ENCODE measurements around the gene ZNF91. TPM values are rescaled to one million over a fixed set of nuclear protein-coding genes. Genes with fewer than 3 reads are reported as not detected.

The ZNF91 gene
- total and polyA plus RNA-seq, 2 donors (not counting 1 experiment from before 2014, with no cell fraction given): 10.9 to 17.8 TPM

GRCh38 chr19:23406091-23406490 lies 10.8 kb upstream of the ZNF91 start:
- no peak overlapping the region for H3K4me3 ChIP-seq (replicated peaks in 1 of 4; ENCODE audit: control extremely low read depth in 1 of 4, insufficient read depth in 1 of 4, low read depth in 3 of 4, low read length in 4 of 4)
- no peak overlapping the region for H3K4me2 ChIP-seq (ENCODE audit: extremely low read depth, insufficient read depth, low read length)
- no peaks in the 10 kb centered on the region for H3K79me2 ChIP-seq (ENCODE audit: control insufficient read depth, insufficient read depth, low read length)
- H3K9ac ChIP-seq (ENCODE audit: insufficient read depth, low read length): no peak overlapping the region
- no peak overlapping the region for H3K27ac ChIP-seq (ENCODE audit: insufficient read depth, low read length)
- H3K27me3 ChIP-seq (ENCODE audit: control insufficient read depth, insufficient read depth, low read length): no peaks in the 10 kb centered on the region
- TF ChIP-seq, protein P1, sequence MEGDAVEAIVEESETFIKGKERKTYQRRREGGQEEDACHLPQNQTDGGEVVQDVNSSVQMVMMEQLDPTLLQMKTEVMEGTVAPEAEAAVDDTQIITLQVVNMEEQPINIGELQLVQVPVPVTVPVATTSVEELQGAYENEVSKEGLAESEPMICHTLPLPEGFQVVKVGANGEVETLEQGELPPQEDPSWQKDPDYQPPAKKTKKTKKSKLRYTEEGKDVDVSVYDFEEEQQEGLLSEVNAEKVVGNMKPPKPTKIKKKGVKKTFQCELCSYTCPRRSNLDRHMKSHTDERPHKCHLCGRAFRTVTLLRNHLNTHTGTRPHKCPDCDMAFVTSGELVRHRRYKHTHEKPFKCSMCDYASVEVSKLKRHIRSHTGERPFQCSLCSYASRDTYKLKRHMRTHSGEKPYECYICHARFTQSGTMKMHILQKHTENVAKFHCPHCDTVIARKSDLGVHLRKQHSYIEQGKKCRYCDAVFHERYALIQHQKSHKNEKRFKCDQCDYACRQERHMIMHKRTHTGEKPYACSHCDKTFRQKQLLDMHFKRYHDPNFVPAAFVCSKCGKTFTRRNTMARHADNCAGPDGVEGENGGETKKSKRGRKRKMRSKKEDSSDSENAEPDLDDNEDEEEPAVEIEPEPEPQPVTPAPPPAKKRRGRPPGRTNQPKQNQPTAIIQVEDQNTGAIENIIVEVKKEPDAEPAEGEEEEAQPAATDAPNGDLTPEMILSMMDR (conservative IDR thresholded peaks at IDR 0.05 in 1 of 2, IDR thresholded peaks at IDR 0.05 in 1 of 2; ENCODE audit: low read depth in 1 of 2, low read length in 2 of 2): no peak
- TF ChIP-seq EZH2 (IDR thresholded peaks at IDR 0.05; ENCODE audit: low read length, missing control alignments): no peak
- DNase-seq (ENCODE audit: low read depth in 2 of 2): no peak
- no peak overlapping the region for H2AFZ ChIP-seq (ENCODE audit: low read length)
- no peaks in the 10 kb centered on the region for H3K4me1 ChIP-seq (ENCODE audit: control insufficient read depth, extremely low read depth, insufficient read depth, low read length)
- H3K9me3 ChIP-seq (ENCODE audit: control insufficient read depth, insufficient read depth, low read depth, low read length): no peaks in the 10 kb centered on the region
- H4K20me1 ChIP-seq (ENCODE audit: control insufficient read depth, extremely low read depth, insufficient read depth, low read length): no peaks in the 10 kb centered on the region
- H3K36me3 ChIP-seq (ENCODE audit: control insufficient read depth, insufficient read depth, low read length): no peaks in the 10 kb centered on the region

- H3K27me3 ChIP-seq (ENCODE audit: control insufficient read depth, insufficient read depth, low read length): no peaks in the 10 kb centered on the region
- H2AFZ ChIP-seq (ENCODE audit: low read length): no peak overlapping the region
- TF ChIP-seq, protein P1 (conservative IDR thresholded peaks at IDR 0.05 in 1 of 2, IDR thresholded peaks at IDR 0.05 in 1 of 2; ENCODE audit: low read depth in 1 of 2, low read length in 2 of 2): no peak
- TF ChIP-seq EZH2 (IDR thresholded peaks at IDR 0.05; ENCODE audit: low read length, missing control alignments): no peak
- DNase-seq (ENCODE audit: low read depth in 2 of 2): no peak
- H3K4me1 ChIP-seq (ENCODE audit: control insufficient read depth, extremely low read depth, insufficient read depth, low read length): no peaks in the 10 kb centered on the region
- H3K27ac ChIP-seq (ENCODE audit: insufficient read depth, low read length): no peak overlapping the region
- H3K79me2 ChIP-seq (ENCODE audit: control insufficient read depth, insufficient read depth, low read length): no peaks in the 10 kb centered on the region
- no peak overlapping the region for H3K9ac ChIP-seq (ENCODE audit: insufficient read depth, low read length)
- no peaks in the 10 kb centered on the region for H4K20me1 ChIP-seq (ENCODE audit: control insufficient read depth, extremely low read depth, insufficient read depth, low read length)
- H3K36me3 ChIP-seq (ENCODE audit: control insufficient read depth, insufficient read depth, low read length): no peaks in the 10 kb centered on the region
- no peak overlapping the region for H3K4me3 ChIP-seq (replicated peaks in 1 of 4; ENCODE audit: control extremely low read depth in 1 of 4, insufficient read depth in 1 of 4, low read depth in 3 of 4, low read length in 4 of 4)
- H3K9me3 ChIP-seq (ENCODE audit: control insufficient read depth, insufficient read depth, low read depth, low read length): no peaks in the 10 kb centered on the region
- H3K4me2 ChIP-seq (ENCODE audit: extremely low read depth, insufficient read depth, low read length): no peak overlapping the region
These were observed 9.4 kb upstream of the ZNF91 start for GRCh38 chr19:23404676-23405075.

DNA sequence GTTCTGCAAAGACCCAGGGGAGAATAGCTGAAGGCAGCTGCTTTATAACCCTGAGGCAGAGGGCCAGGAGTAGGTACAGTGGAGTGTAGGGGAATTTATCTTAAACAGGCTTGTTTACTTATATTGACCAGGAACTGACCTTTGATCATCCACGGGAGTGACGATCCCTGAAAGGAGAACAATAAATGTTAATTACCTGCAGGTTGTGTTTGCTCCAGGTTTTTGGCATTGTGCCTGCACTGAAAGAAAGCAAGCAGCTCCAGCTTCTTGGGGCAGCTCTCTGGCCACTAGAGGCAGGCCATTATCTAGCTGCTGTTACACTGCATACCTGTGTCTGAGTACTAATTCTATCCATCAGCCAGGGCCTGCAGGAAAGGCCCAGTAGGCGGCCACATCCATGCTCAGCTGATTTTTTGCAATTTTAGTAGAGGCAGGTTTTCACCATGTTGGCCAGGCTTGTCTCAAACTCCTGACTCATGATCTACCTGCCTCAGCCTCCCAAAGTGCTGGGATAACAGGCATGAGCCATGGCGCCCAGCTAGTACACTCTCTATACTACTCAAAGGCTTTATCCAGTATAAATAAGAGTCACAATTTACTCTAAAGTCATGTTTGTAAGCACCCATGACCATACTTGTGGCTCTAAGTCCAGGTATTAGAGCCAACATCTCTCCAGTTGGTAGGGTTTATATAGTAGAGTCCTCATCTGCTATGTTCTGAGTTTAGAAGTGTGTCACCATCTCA lies 8.5 kb upstream of the ZNF91 start:
- no peak overlapping the region for H3K4me2 ChIP-seq (ENCODE audit: extremely low read depth, insufficient read depth, low read length)
- H3K27ac ChIP-seq (ENCODE audit: insufficient read depth, low read length): no peak overlapping the region
- H3K9me3 ChIP-seq (ENCODE audit: control insufficient read depth, insufficient read depth, low read depth, low read length): no peaks in the 10 kb centered on the region
- H3K4me1 ChIP-seq (ENCODE audit: control insufficient read depth, extremely low read depth, insufficient read depth, low read length): no peaks in the 10 kb centered on the region
- no peak for TF ChIP-seq EZH2 (IDR thresholded peaks at IDR 0.05; ENCODE audit: low read length, missing control alignments)
- TF ChIP-seq, protein P1 (conservative IDR thresholded peaks at IDR 0.05 in 1 of 2, IDR thresholded peaks at IDR 0.05 in 1 of 2; ENCODE audit: low read depth in 1 of 2, low read length in 2 of 2): no peak
- no peaks in the 10 kb centered on the region for H3K27me3 ChIP-seq (ENCODE audit: control insufficient read depth, insufficient read depth, low read length)
- no peak overlapping the region for H3K4me3 ChIP-seq (replicated peaks in 1 of 4; ENCODE audit: control extremely low read depth in 1 of 4, insufficient read depth in 1 of 4, low read depth in 3 of 4, low read length in 4 of 4)
- H4K20me1 ChIP-seq (ENCODE audit: control insufficient read depth, extremely low read depth, insufficient read depth, low read length): no peaks in the 10 kb centered on the region
- no peak overlapping the region for H2AFZ ChIP-seq (ENCODE audit: low read length)
- H3K36me3 ChIP-seq (ENCODE audit: control insufficient read depth, insufficient read depth, low read length): no peaks in the 10 kb centered on the region
- no peaks in the 10 kb centered on the region for H3K79me2 ChIP-seq (ENCODE audit: control insufficient read depth, insufficient read depth, low read length)
- no peak for DNase-seq (ENCODE audit: low read depth in 2 of 2)
- H3K9ac ChIP-seq (ENCODE audit: insufficient read depth, low read length): no peak overlapping the region

Measured in fibroblast of lung (primary cell).